Testis (tissue), 2 donors: Measurements from ENCODE around the gene UPK3BL1.
"Not testable (repeated sequence)": the region's sequence is repeated elsewhere in the genome, so short reads cannot be mapped to it uniquely, and the experiment has no call there.

Source experiments
- CTCF ChIP-seq, 3 experiments: fragments of 450-650 bp in 2 of 3; fragments of 200-600 bp in 1 of 3; sonication (generic) in 1 of 3; IDR thresholded peaks; one replicate each; pipeline ENCODE4 v1.5.1; 2016 to 2019; ENCODE audit warnings: antibody characterized with exemption in 3 of 3, mild to moderate bottlenecking in 2 of 3, moderate library complexity in 1 of 3
- POLR2A ChIP-seq: fragments of 450-650 bp; IDR thresholded peaks from one replicate; pipeline ENCODE4 v1.6.1; 2017; ENCODE audit warnings: antibody characterized with exemption, mild to moderate bottlenecking, moderate library complexity

DNA sequence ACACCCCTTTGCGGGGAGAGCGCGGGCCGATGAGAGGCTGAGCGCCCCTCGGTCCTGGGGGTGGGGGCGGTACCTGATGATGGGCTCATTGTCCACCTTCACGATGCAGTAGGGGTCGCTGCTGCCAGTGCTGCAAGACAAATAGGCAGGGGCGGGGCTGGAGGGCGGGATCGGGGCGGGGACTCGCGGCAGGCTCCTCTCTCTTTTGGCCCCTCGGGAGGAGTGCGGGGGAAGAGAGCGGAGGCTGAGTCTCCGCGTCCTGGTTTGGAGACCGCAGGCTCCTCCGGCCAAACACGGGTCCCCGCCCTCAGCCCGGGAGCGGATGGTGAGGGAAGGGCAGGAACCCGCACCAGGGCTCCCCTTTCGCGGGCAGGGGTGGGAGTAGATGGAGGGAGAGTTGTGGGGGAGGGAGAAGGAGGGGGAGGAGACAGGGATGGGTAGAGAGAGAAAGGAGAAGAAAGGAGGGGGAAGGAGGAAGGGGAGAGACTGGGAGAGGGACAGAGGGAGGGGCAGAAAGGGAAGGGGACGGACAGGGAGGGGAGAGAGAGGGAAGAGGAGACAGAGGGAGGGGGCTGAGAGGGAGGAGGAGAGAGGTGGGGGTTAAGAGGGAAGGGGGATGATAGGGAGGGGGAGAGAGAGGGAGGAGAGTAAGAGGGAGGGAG is 31.4 kb downstream of the UPK3BL1 start:
- not testable (repeated sequence) for TF ChIP-seq CTCF (IDR thresholded peaks at IDR 0.05); POLR2A
